HEK293T (cell line): Measurements from ENCODE around the gene CHRNB4.

ENCODE experiments used
- CTCF ChIA-PET: fragments of 350-600 bp; formaldehyde crosslinking; extraction: SDS; loops from one replicate; lab custom pipeline; 2021; ENCODE audit warnings: antibody characterized with exemption, inconsistent platforms; lab: Yijun Ruan, JAX
- POLR2A ChIA-PET: fragments of 350-600 bp; formaldehyde crosslinking; extraction: SDS; loops from one replicate; lab custom pipeline; 2020; ENCODE audit warnings: antibody characterized with exemption, inconsistent platforms; lab: Yijun Ruan, JAX
- DNase-seq: peaks from one replicate; pipeline ENCODE4 v3.0.0; 2012; ENCODE audit warnings: mixed read lengths; ENCODE audit errors: extremely low spot score
- ARNT ChIP-seq: fragments of 450-650 bp; IDR thresholded peaks from 2 replicates; pipeline ENCODE4 v1.6.1; 2017; ENCODE audit warnings: mild to moderate bottlenecking
- BHLHE40 ChIP-seq: fragments of 450-650 bp; IDR thresholded peaks from 2 replicates; pipeline ENCODE4 v1.6.1; 2016; ENCODE audit warnings: mild to moderate bottlenecking, moderate library complexity, borderline replicate concordance
- CTBP1 ChIP-seq: fragments of 450-650 bp; IDR thresholded peaks from 2 replicates; pipeline ENCODE4 v1.6.1; 2016; ENCODE audit warnings: borderline replicate concordance
- ELF4 ChIP-seq: fragments of 450-650 bp; IDR thresholded peaks from 2 replicates; pipeline ENCODE4 v1.6.1; 2017; ENCODE audit warnings: antibody characterized with exemption
- FOXA1 ChIP-seq: fragments of 450-650 bp; IDR thresholded peaks from 2 replicates; pipeline ENCODE4 v1.6.1; 2016; ENCODE audit warnings: mild to moderate bottlenecking
- FOXK2 ChIP-seq: fragments of 450-650 bp; IDR thresholded peaks from 2 replicates; pipeline ENCODE4 v1.6.1; 2016; ENCODE audit warnings: mild to moderate bottlenecking
- FOXM1 ChIP-seq: fragments of 450-650 bp; IDR thresholded peaks from 2 replicates; pipeline ENCODE4 v1.6.1; 2017; ENCODE audit warnings: mild to moderate bottlenecking, borderline replicate concordance
- HDGF ChIP-seq: fragments of 450-650 bp; IDR thresholded peaks from 2 replicates; pipeline ENCODE4 v1.6.1; 2017; ENCODE audit warnings: antibody characterized with exemption, borderline replicate concordance
- L3MBTL2 ChIP-seq: fragments of 450-650 bp; conservative IDR thresholded peaks from 2 replicates; pipeline ENCODE4 v1.6.1; 2016; ENCODE audit warnings: mild to moderate bottlenecking
- LEF1 ChIP-seq: fragments of 450-650 bp; IDR thresholded peaks from 2 replicates; pipeline ENCODE4 v1.6.1; 2017; ENCODE audit warnings: mild to moderate bottlenecking, borderline replicate concordance
- NFRKB ChIP-seq: fragments of 450-650 bp; IDR thresholded peaks from 2 replicates; pipeline ENCODE4 v1.6.1; 2016; ENCODE audit warnings: mild to moderate bottlenecking, moderate library complexity
- SP1 ChIP-seq: fragments of 450-650 bp; IDR thresholded peaks from 2 replicates; pipeline ENCODE4 v1.6.1; 2017
- SUZ12 ChIP-seq: fragments of 450-650 bp; IDR thresholded peaks from 2 replicates; pipeline ENCODE4 v1.6.1; 2016; ENCODE audit warnings: mild to moderate bottlenecking
- TARDBP ChIP-seq: fragments of 450-650 bp; IDR thresholded peaks from 2 replicates; pipeline ENCODE4 v1.6.1; 2016
- ZNF384 ChIP-seq: fragments of 450-650 bp; IDR thresholded peaks from 2 replicates; pipeline ENCODE4 v1.6.1; 2016
- TF ChIP-seq, protein P1 (sequence below): fragments of 450-650 bp; IDR thresholded peaks from 2 replicates; pipeline ENCODE4 v1.6.1; 2016

CHRNB4 gene

DNA sequence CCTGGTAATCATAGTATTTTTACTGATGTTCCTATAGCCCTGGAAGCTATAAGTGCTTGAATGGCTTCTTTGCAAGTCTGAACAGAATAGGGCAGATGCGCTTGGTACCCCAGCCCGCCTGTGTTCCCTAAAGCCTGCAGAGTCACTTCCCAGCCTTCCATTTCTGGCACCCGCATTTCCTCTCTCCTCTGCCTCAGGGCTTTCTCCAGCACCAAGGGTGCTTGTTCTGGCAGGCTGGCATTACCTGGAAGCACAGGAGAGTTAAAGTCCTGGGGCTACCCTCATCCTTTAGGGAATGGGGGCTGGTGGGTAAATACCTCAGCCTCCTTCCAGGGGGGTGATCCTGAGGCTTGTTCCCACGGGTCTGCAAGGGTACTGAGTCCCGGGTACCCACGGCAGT lies 12.8 kb downstream of the CHRNB4 start:
- ChIA-PET CTCF (interaction anchor here (1.0 to 1.4 kb wide), 2 partner anchors 9 to 11 kb away, joined by 3 to 4 read pairs; no protein-coding TSS in a partner anchor), POLR2A (interaction anchor here (1.2 kb wide), 1 partner anchor 329 kb away, joined by 3 read pairs; the partner anchor contains the start of gene SKIC8)
- TF ChIP-seq FOXA1 (no peak), FOXM1 (no peak), ARNT (no peak), CTBP1 (no peak), ELF4 (no peak), TARDBP (no peak), BHLHE40 (no peak), L3MBTL2 (no peak), SUZ12 (no peak), NFRKB (no peak)
- TF ChIP-seq, protein P1, sequence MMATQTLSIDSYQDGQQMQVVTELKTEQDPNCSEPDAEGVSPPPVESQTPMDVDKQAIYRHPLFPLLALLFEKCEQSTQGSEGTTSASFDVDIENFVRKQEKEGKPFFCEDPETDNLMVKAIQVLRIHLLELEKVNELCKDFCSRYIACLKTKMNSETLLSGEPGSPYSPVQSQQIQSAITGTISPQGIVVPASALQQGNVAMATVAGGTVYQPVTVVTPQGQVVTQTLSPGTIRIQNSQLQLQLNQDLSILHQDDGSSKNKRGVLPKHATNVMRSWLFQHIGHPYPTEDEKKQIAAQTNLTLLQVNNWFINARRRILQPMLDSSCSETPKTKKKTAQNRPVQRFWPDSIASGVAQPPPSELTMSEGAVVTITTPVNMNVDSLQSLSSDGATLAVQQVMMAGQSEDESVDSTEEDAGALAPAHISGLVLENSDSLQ, result no peak

DNA sequence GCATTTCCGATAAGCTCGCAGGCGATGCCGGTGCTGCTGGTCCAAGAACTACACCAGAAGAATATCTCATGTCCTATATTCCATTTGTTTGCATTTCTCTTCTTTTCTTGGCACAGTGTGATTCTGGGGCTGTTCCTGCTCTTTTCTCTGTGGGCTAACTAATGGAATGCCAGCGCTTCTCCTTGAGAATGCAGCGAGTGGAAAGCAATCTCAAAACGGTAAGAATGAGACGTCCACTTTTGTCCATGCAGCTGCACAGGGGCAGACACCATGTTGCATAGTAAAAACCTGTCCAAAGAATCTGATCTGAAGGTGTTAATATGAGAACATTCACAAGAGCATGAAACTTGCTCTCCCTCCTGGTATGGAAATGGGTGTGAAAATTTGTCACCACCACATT lies 13.7 kb downstream of the CHRNB4 start:
- TF ChIP-seq SP1 (no peak), CTBP1 (no peak), ZNF384 (no peak), NFRKB (no peak), ARNT (no peak), SUZ12 (no peak), BHLHE40 (no peak)
- ChIA-PET POLR2A (no interaction called here), CTCF (interaction anchor here (1.1 kb wide), 1 partner anchor 82 kb away, joined by 3 read pairs; no protein-coding TSS in a partner anchor)
- no peak for DNase-seq

More for the DNA sequence above, 12.8 kb downstream of the CHRNB4 start:
- DNase-seq, result no peak

DNA sequence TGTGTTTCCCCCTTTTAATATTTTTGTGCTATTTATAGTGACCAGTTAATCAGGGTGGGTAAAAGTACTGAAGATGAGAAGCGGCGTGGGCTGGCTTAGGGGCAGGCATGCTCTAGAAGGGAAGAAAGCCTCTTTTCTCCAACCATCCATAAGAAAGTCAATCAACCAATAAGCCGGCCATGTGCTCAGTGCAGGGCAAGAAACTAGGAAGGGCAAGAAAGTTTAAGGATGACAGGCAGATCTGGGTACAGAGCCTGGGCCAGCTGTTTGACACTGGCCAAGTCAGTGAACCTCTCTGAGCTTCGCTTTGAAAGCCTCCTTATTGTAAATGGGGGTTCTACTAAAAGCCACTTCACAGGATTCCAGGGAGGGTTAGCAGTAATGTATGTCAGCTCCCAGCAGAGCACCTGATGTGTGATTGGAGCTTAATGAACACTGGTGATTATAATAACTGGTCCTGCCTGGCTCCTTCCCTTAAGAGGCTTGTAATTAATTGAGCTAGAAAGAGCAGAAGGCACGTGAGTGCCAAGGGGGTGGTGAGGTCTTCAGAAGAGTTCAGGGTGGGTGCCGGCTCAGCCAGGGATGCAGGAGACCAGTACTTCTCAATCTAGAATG lies 14.5 kb downstream of the CHRNB4 start:
- DNase-seq, result no peak
- TF ChIP-seq NFRKB (no peak), L3MBTL2 (no peak), SUZ12 (no peak), ZNF384 (no peak), CTBP1 (no peak), SP1 (no peak), ARNT (no peak), FOXA1 (no peak), BHLHE40 (no peak), LEF1 (no peak), HDGF (no peak), TARDBP (no peak), FOXM1 (no peak), FOXK2 (no peak), ELF4 (no peak)
- TF ChIP-seq, protein P1, result no peak
- POLR2A ChIA-PET, result no interaction called here
- CTCF ChIA-PET, result interaction anchor here (0.6 to 1.1 kb wide), 2 partner anchors 13 to 82 kb away, joined by 3 read pairs; no protein-coding TSS in a partner anchor

DNA sequence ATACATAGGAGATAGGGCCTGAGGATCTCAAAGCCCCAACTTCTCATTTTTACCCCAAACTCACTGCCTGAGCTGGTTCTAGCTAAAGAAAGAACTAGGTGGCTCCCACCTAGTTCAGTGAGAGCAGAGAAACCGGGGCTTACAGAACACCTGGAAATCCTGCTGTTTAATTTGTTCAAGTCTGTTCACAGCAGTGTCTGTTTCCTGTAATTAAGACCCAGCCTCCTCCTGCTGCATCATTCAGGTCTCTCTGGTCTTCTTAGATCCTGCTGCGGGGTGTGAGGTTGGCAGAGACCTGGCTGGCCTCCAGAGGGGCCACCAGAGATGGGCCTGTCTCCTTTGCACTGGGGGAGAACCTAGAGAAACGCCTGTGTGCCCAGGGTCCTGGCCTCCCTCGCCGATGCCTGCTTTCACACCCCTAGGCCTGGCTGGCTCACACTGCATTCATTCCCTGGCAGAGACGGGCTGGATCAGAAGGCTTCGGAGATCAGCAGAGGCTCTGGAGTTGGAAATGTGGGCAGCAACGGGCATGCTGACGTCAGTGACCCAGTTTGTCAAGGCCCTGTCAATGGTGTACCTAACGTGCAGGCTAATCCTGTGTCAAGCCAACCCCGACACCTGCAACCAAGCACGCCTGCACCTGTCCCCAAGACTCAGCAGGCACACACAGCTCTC lies 15.3 kb downstream of the CHRNB4 start:
- no peak for DNase-seq
- POLR2A ChIA-PET, result no interaction called here
- CTCF ChIA-PET, result interaction anchor here (0.5 kb wide), 1 partner anchor 1894 kb away, joined by 3 read pairs; no protein-coding TSS in a partner anchor
- TF ChIP-seq BHLHE40, result no peak
- no peak for TF ChIP-seq L3MBTL2
- no peak for TF ChIP-seq FOXA1

DNA sequence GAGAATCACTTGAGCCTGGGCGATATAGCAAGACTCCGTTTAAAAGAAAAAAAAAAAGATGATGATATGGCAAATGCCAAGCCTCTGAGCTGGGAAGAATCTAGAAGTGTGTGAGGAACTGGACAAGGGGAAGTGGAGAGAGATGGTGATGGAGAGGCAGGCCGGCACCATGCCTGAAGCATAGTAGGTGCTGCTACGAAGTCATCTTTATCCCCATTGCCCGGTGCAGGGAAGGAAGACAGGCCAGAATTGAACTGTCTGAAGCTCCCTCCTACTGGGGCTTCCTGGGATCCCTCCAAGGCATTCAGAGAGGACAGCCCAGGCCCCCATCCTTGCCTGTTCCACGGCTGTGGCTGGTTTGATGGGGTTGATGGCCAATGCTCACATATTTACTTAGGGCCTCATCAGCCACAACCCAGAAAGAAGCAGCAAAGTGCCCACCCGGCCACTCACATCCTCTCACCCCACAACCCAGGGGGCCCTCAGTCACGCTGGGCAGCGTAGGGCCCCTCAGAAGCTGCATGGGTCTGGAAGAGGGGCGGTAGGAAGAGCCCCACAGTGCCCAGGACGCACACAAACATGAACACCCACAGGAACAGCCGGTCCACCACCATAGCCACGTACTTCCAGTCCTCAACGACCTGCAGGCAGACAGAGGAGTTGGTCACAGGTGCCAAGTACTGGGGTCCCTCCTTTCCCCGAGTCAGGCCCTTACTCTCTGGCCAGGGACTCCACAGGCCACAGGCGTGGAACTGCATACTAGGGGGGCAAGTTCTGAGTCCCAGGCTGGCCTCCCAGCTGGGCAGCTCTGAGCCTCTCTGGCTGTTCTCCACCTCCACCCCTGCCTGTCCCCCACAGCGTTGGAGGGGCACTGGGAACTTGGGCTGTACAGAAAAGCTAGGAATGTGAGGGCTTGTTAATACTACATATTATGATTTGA lies 16.1 kb downstream of the CHRNB4 start:
- DNase-seq, result no peak
- TF ChIP-seq SUZ12 (no peak), TARDBP (no peak), SP1 (no peak)
- ChIA-PET POLR2A (interaction anchor here (0.6 to 0.7 kb wide), 2 partner anchors 325 to 526 kb away, joined by 3 read pairs; partner anchors contain the start of gene SKIC8), CTCF (interaction anchor here (0.5 to 1.0 kb wide), 2 partner anchors 10 to 1895 kb away, joined by 3 read pairs; no protein-coding TSS in a partner anchor)

DNA sequence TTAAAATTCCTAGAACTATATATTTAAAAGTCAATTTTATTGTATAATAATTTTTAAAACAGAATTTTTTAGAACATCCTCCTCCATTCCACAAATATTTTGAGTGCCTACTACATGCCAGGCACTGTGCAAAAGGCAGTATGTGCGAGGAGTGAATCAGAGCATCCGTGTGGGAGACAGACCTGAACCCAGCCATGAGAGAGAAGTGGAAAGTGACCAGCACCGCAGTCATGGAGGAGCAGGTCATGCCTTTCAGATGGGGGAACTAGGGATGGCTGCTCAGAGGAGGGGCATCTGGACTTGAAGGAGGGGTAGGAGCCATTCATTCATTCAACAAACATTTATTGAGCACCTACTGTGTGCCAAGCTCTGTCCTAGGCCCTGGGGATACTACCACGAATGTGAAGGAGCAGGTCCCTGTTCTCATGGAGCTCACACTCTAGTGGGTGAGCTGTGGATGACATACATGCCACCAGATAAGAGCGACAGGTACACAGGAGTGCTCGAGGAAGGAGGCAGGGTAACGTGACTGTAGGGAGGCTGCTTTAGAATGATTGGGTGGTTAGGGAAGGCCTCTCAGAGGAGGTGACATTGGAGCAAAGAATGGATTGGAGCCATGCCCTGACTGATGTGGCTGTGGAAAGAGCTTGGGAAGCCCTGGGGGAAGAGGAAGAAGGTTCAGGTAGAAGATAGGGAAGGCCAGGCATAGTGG lies 17.1 kb downstream of the CHRNB4 start:
- TF ChIP-seq SP1, result no peak
- ChIA-PET CTCF (interaction anchor here (1.0 kb wide), 1 partner anchor 11 kb away, joined by 3 read pairs; no protein-coding TSS in a partner anchor), POLR2A (interaction anchor here (0.7 kb wide), 1 partner anchor 325 kb away, joined by 3 read pairs; the partner anchor contains the start of gene SKIC8)
- DNase-seq, result no peak
